ENCODE data around the gene INHBA. TPM values are rescaled to one million over a fixed set of nuclear protein-coding genes. Genes with fewer than 3 reads are reported as not detected.

The INHBA gene
- total RNA-seq, 1 donor from 2014 or later = 0.08 TPM

DNA sequence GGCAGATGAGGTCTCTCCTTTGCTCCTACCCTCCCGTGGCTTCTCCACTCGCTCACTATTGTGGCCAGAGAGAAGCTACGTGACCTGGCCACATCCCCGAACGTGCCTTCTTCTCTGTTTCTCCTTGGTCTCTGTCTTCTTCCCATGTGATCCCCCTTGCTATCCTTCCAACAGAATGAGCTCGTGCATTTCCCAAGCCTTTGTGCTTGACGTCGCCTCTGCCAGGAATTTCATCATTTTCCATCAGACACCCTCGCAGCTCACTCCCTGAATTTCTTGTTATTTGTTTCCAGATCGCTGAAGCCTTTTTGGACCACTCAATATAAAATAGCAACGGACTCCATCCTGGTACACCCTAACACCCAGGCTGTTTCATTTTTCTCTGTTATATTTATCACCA lies 13.8 kb upstream of the INHBA start:
- Mint-ChIP-seq H3K27me3 (ENCODE audit: unreplicated experiment) (no peaks in the 10 kb centered on the region), H3K9me3 (ENCODE audit: unreplicated experiment) (no peaks in the 10 kb centered on the region), H3K4me1 (ENCODE audit: unreplicated experiment) (no peaks in the 10 kb centered on the region), H3K36me3 (ENCODE audit: low read depth, unreplicated experiment) (no peaks in the 10 kb centered on the region), H3K27ac (ENCODE audit: unreplicated experiment) (no peak overlapping the region), H3K4me3 (ENCODE audit: unreplicated experiment) (no peak overlapping the region)
- TF ChIP-seq, protein P1, sequence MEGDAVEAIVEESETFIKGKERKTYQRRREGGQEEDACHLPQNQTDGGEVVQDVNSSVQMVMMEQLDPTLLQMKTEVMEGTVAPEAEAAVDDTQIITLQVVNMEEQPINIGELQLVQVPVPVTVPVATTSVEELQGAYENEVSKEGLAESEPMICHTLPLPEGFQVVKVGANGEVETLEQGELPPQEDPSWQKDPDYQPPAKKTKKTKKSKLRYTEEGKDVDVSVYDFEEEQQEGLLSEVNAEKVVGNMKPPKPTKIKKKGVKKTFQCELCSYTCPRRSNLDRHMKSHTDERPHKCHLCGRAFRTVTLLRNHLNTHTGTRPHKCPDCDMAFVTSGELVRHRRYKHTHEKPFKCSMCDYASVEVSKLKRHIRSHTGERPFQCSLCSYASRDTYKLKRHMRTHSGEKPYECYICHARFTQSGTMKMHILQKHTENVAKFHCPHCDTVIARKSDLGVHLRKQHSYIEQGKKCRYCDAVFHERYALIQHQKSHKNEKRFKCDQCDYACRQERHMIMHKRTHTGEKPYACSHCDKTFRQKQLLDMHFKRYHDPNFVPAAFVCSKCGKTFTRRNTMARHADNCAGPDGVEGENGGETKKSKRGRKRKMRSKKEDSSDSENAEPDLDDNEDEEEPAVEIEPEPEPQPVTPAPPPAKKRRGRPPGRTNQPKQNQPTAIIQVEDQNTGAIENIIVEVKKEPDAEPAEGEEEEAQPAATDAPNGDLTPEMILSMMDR (IDR thresholded peaks at IDR 0.05; ENCODE audit: unreplicated experiment) = no peak
- no peak for DNase-seq (ENCODE audit: low spot score)

DNA sequence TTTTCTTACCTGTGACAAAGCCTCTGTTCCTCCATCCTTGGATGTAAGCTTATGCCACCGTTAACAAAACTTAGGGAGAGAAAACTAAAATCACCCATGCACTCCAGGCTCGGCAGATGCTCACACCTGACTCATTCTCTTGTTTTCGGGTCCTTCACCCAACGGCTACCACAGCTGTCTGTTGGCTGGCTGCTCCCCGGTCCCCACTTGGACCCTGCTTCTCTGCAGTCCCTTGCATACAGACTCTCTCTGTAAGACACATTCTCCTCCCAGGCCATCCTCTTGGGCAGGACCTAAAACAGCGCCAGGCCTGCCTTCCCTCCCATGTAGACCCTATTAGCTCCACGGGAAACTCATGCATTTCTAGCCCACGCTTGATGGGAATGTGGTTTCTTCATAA lies 12.1 kb upstream of the INHBA start:
- TF ChIP-seq, protein P1 (IDR thresholded peaks at IDR 0.05; ENCODE audit: unreplicated experiment) = no peak
- no peak for DNase-seq (ENCODE audit: low spot score)
- H3K27ac Mint-ChIP-seq (ENCODE audit: unreplicated experiment) = no peak overlapping the region
- H3K4me3 Mint-ChIP-seq (ENCODE audit: unreplicated experiment) = no peak overlapping the region
- no peaks in the 10 kb centered on the region for H3K9me3 Mint-ChIP-seq (ENCODE audit: unreplicated experiment)
- H3K36me3 Mint-ChIP-seq (ENCODE audit: low read depth, unreplicated experiment) = no peaks in the 10 kb centered on the region
- no peaks in the 10 kb centered on the region for H3K4me1 Mint-ChIP-seq (ENCODE audit: unreplicated experiment)
- H3K27me3 Mint-ChIP-seq (ENCODE audit: unreplicated experiment) = no peaks in the 10 kb centered on the region

DNA sequence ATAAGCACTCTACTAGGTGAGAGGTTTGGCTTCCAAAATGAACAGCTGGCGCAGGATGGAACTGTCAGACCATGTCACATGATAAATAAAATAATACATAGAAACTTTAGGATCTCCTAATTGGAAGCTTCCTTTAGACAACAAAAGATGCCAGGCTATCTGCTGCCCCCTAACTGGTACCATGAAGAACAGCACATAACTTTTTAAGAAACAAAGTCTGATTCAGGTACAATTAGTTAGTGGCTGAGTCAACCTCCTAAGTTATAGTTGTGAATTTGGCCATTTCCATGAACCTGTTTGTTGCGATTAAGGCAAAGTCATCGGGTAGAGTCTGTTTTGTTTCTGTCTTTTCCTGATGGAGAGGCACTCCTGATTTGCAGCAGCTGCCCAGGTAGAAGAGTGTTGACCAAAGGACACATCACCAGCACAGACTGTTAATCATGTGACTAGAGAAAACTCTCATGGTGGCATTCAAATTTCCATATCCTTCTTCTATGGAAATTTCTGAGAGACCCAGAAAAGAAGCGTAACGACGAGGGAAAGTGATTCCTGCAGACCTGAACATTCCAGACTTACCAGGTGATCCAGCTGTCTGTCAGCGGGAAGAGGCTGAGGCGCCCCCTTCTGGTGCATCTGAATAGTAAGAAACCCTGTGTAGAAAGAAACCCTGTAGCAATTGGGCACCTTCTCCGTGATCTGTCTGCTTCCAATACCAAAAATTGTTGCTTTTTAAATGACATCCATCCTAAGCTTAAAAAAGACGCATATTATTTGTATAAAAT lies 8.6 kb upstream of the INHBA start:
- H3K4me1 Mint-ChIP-seq (ENCODE audit: unreplicated experiment) = peaks cover 2% of the 10 kb centered on the region
- H3K4me3 Mint-ChIP-seq (ENCODE audit: unreplicated experiment) = no peak overlapping the region
- no peaks in the 10 kb centered on the region for H3K9me3 Mint-ChIP-seq (ENCODE audit: unreplicated experiment)
- H3K27ac Mint-ChIP-seq (ENCODE audit: unreplicated experiment) = no peak overlapping the region
- TF ChIP-seq, protein P1 (IDR thresholded peaks at IDR 0.05; ENCODE audit: unreplicated experiment) = peak; percentile 70
- no peaks in the 10 kb centered on the region for H3K36me3 Mint-ChIP-seq (ENCODE audit: low read depth, unreplicated experiment)
- peak; percentile 51 for DNase-seq (ENCODE audit: low spot score)
- H3K27me3 Mint-ChIP-seq (ENCODE audit: unreplicated experiment) = peaks cover 4% of the 10 kb centered on the region

DNA sequence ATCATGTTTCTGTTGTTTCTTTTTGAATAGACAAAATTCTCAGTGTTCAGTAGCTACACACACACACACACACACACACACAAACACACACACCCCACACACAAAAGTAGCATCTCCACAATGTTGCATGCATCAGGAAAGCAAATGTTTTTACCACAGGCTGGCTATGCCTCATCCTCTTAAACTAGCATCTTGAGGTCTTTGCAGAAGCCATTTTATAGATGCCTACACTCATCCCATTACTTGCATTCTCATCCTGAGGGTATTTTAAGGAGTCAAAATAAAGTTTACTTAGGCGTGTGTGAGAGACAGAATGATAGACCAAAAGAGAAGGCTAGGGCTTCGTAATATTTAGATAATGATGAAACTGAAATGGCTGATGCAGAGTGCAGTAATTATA lies 7.9 kb upstream of the INHBA start:
- no peaks in the 10 kb centered on the region for H3K36me3 Mint-ChIP-seq (ENCODE audit: low read depth, unreplicated experiment)

DNA sequence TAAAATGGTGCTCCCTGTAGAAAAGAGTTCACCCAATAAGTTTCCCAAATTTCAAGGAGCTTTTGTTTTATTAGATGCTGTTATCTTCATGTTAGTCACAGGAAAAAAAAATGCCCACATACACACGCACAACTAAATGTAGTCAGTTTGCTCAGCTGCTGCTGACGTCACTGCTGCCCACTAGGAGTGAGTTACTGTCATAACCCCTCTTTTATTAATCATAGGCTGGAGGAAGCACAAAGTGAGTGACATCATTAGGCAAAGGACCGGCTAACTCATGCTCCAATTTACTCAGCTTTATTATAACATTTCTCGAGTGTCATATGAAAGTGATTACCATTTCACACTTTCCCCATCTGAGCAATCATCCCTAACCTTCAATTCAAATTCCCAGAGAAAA lies 6.7 kb upstream of the INHBA start:
- Mint-ChIP-seq H3K27me3 (ENCODE audit: unreplicated experiment) (peaks cover 4% of the 10 kb centered on the region), H3K9me3 (ENCODE audit: unreplicated experiment) (no peaks in the 10 kb centered on the region), H3K36me3 (ENCODE audit: low read depth, unreplicated experiment) (no peaks in the 10 kb centered on the region), H3K4me3 (ENCODE audit: unreplicated experiment) (no peak overlapping the region), H3K4me1 (ENCODE audit: unreplicated experiment) (peaks cover 6% of the 10 kb centered on the region), H3K27ac (ENCODE audit: unreplicated experiment) (no peak overlapping the region)
- TF ChIP-seq, protein P1 (IDR thresholded peaks at IDR 0.05; ENCODE audit: unreplicated experiment) = no peak
- no peak for DNase-seq (ENCODE audit: low spot score)

More for the DNA sequence above, 7.9 kb upstream of the INHBA start:
- no peaks in the 10 kb centered on the region for H3K9me3 Mint-ChIP-seq (ENCODE audit: unreplicated experiment)
- no peak overlapping the region for H3K4me3 Mint-ChIP-seq (ENCODE audit: unreplicated experiment)
- TF ChIP-seq, protein P1 (IDR thresholded peaks at IDR 0.05; ENCODE audit: unreplicated experiment) = no peak
- no peak overlapping the region for H3K27ac Mint-ChIP-seq (ENCODE audit: unreplicated experiment)
- DNase-seq (ENCODE audit: low spot score) = no peak
- H3K27me3 Mint-ChIP-seq (ENCODE audit: unreplicated experiment) = peaks cover 4% of the 10 kb centered on the region
- peaks cover 3% of the 10 kb centered on the region for H3K4me1 Mint-ChIP-seq (ENCODE audit: unreplicated experiment)

Data from endothelial cell (in vitro differentiated cells).